OCI-LY3 (cell line): Measurements from ENCODE around the gene AMDHD2.
A peak's percentile ranks its signal among the peaks of the same experiment; 100 is the strongest.

ENCODE experiments used
- H2AFZ ChIP-seq: fragments of 200-600, 300-600 bp; shearing (Covaris generic); 2 replicates; pipeline ENCODE4 v1.6.0; 2014; ENCODE audit warnings: antibody characterized with exemption, low read depth, low read length
- H3K27ac ChIP-seq: fragments of 200-600, 300-600 bp; sonication (generic); 2 replicates; pipeline ENCODE4 v1.5.1; 2014; ENCODE audit warnings: mild to moderate bottlenecking, low read length, moderate library complexity, mixed read lengths
- H3K27me3 ChIP-seq: fragments of 200-600, 300-600 bp; sonication (generic); 2 replicates; pipeline ENCODE4 v1.6.1; 2014; ENCODE audit warnings: low read depth, low read length, mixed read lengths
- H3K36me3 ChIP-seq: fragments of 200-600, 300-600 bp; sonication (generic); replicated peaks from 2 replicates; pipeline ENCODE3; 2014; ENCODE audit warnings: low read depth, low read length, mixed read lengths
- H3K4me1 ChIP-seq: fragments of 300-600, 200-600 bp; sonication (generic); 2 replicates; pipeline ENCODE4 v1.6.1; 2014; ENCODE audit warnings: low read length, mixed read lengths
- H3K4me2 ChIP-seq: fragments of 200-600, 300-600 bp; sonication (generic); 2 replicates; pipeline ENCODE4 v1.6.1; 2014; ENCODE audit warnings: low read length, mixed read lengths
- H3K4me3 ChIP-seq: fragments of 300-600, 200-600 bp; sonication (generic); 2 replicates; pipeline ENCODE4 v1.5.1; 2014; ENCODE audit warnings: antibody characterized with exemption, mild to moderate bottlenecking, low read length, moderate library complexity
- H3K79me2 ChIP-seq: fragments of 300-600, 200-600 bp; shearing (Covaris generic); 2 replicates; pipeline ENCODE4 v1.6.1; 2014; ENCODE audit warnings: mild to moderate bottlenecking, low read length, mixed read lengths
- H3K9ac ChIP-seq: fragments of 300-600, 200-600 bp; shearing (Covaris generic); 2 replicates; pipeline ENCODE4 v1.6.0; 2014; ENCODE audit warnings: mild to moderate bottlenecking, low read length, moderate library complexity
- H3K9me3 ChIP-seq: fragments of 200-600, 300-600 bp; shearing (Covaris generic); 2 replicates; pipeline ENCODE4 v1.6.1; 2014; ENCODE audit warnings: low read length, mixed read lengths; ENCODE audit not compliant: insufficient read depth
- H4K20me1 ChIP-seq: fragments of 200-600, 300-600 bp; sonication (generic); 2 replicates; pipeline ENCODE4 v1.6.1; 2016; ENCODE audit warnings: low read length, mixed read lengths; ENCODE audit not compliant: insufficient read depth
- EZH2phosphoT487 ChIP-seq: fragments of 200-600 bp; shearing (Covaris generic); IDR thresholded peaks from 2 replicates; pipeline ENCODE4 v1.6.1; 2018; ENCODE audit warnings: antibody characterized with exemption, mixed run types, low read depth
- TF ChIP-seq, protein P1 (sequence below): fragments of 200-600, 300-600 bp; sonication (generic); IDR thresholded peaks from 2 replicates; pipeline ENCODE4 v1.5.1; 2014; ENCODE audit warnings: antibody characterized with exemption, low read length, low read depth

The AMDHD2 gene

GRCh38 chr16:2507052-2507659, 13.0 kb upstream of the AMDHD2 start:
- no peaks in the 10 kb centered on the region for H3K9me3 ChIP-seq
- no peaks in the 10 kb centered on the region for H3K27me3 ChIP-seq
- peak overlapping the region; percentile 95 for H3K4me2 ChIP-seq
- no peaks in the 10 kb centered on the region for H3K36me3 ChIP-seq
- peak overlapping the region; percentile 94 for H3K27ac ChIP-seq
- H3K4me1 ChIP-seq: peaks cover 62% of the 10 kb centered on the region
- no peaks in the 10 kb centered on the region for H3K79me2 ChIP-seq
- H2AFZ ChIP-seq: 0 out of 2 replicates have a peak overlapping the region, but pooled peaks have one; percentile 12
- peak overlapping the region; percentile 90 for H3K9ac ChIP-seq
- H4K20me1 ChIP-seq: no peaks in the 10 kb centered on the region
- H3K4me3 ChIP-seq: peak overlapping the region; percentile 47
- TF ChIP-seq, protein P1, sequence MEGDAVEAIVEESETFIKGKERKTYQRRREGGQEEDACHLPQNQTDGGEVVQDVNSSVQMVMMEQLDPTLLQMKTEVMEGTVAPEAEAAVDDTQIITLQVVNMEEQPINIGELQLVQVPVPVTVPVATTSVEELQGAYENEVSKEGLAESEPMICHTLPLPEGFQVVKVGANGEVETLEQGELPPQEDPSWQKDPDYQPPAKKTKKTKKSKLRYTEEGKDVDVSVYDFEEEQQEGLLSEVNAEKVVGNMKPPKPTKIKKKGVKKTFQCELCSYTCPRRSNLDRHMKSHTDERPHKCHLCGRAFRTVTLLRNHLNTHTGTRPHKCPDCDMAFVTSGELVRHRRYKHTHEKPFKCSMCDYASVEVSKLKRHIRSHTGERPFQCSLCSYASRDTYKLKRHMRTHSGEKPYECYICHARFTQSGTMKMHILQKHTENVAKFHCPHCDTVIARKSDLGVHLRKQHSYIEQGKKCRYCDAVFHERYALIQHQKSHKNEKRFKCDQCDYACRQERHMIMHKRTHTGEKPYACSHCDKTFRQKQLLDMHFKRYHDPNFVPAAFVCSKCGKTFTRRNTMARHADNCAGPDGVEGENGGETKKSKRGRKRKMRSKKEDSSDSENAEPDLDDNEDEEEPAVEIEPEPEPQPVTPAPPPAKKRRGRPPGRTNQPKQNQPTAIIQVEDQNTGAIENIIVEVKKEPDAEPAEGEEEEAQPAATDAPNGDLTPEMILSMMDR: no peak; the same call in 1 of the 2 replicates
- no peak for TF ChIP-seq EZH2phosphoT487

- no peaks in the 10 kb centered on the region for H4K20me1 ChIP-seq
- H3K4me2 ChIP-seq: peak overlapping the region; percentile 95
- H3K27ac ChIP-seq: peak overlapping the region; percentile 94
- no peaks in the 10 kb centered on the region for H3K9me3 ChIP-seq
- no peaks in the 10 kb centered on the region for H3K27me3 ChIP-seq
- peak overlapping the region; percentile 90 for H3K9ac ChIP-seq
- H3K79me2 ChIP-seq: no peaks in the 10 kb centered on the region
- H3K4me3 ChIP-seq: peak overlapping the region; percentile 47
- H3K36me3 ChIP-seq: no peaks in the 10 kb centered on the region
- peaks cover 64% of the 10 kb centered on the region for H3K4me1 ChIP-seq
- no peak for TF ChIP-seq EZH2phosphoT487
- TF ChIP-seq, protein P1: no peak
- 0 out of 2 replicates have a peak overlapping the region, but pooled peaks have one; percentile 12 for H2AFZ ChIP-seq
Observed at GRCh38 chr16:2507665-2508064, 12.5 kb upstream of the AMDHD2 start.

DNA sequence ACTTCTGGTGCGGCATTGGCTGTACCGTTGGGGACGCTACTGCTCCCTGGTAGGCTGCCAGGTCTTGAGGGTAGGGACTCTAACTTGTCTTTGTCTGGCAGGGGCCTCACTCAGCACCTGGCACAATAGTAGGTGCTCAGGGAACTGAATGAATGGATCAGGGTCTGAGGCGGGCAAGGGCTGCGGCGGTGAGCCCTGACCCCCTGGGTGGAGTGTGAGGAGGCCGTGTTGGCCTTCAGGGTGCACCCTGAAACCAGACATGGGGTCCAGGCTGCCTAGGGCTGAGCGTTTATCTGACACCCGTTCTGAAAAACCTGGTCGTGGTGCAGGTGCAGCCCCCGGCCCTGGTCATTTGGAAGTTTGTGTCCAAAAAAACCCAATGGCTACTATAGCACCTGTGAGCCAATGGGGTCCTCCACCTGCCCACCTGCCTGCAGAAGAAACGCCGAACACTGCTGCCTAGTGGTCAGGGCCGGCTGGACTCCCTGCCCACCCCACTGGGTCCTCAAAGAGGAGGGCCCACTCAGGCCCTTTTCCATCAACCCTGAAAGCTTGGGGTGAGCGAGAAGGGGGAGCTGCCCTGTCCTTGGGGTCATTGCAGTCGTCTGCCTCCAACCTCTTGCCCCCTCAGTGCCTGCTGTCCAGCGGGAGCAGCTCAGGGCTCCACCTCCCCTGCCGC, 11.3 kb upstream of the AMDHD2 start:
- Histone ChIP-seq H3K4me3 (peak overlapping the region; percentile 47; the same call in 1 of the 2 replicates), H3K9ac (peak overlapping the region; percentile 90; the same call in 1 of the 2 replicates), H3K79me2 (peaks cover 3% of the 10 kb centered on the region), H3K9me3 (no peaks in the 10 kb centered on the region), H3K4me1 (peaks cover 71% of the 10 kb centered on the region), H3K27me3 (no peaks in the 10 kb centered on the region), H4K20me1 (no peaks in the 10 kb centered on the region), H3K4me2 (peak overlapping the region; percentile 95), H3K27ac (peak overlapping the region; percentile 94), H2AFZ (no peak overlapping the region), H3K36me3 (no peaks in the 10 kb centered on the region)
- TF ChIP-seq EZH2phosphoT487: no peak
- TF ChIP-seq, protein P1: no peak

DNA sequence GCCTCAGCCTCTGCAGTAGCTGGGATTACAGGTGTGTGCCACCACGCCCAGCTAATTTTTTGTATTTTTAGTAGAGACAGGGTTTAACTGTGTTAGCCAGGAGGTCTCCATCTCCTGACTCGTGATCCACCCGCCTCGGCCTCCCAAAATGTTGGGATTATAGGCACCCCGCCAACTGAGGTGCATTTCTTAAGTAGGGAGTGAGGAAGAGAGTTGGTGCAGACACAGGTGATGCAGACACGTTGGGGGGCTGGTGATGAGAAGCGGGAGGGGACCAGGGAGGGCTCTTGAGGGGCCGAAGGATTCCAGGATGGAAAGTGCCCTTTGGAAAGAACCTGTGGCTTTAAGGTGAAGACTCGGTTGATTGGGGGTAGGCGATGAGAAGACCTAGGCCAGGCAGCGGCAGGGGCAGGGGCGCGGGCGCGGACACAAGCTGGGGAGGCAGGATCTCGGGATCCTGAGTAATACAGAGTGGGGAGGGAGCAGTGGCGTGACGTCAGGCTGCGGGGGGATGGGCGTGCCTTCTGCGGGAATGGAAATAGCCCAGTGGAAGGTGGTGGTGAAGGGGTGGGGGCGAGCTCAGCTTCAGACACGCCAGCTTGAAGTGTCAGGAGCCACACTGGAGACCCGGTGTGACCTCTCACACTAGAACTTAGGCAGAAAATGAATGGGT, 8.9 kb upstream of the AMDHD2 start:
- Histone ChIP-seq H2AFZ (no peak overlapping the region), H3K27me3 (no peaks in the 10 kb centered on the region), H3K36me3 (peaks cover under 1% of the 10 kb centered on the region), H3K4me1 (peaks cover 78% of the 10 kb centered on the region), H3K79me2 (peaks cover 27% of the 10 kb centered on the region), H3K27ac (no peak overlapping the region), H3K4me3 (no peak overlapping the region), H3K9me3 (no peaks in the 10 kb centered on the region), H4K20me1 (peaks cover 19% of the 10 kb centered on the region), H3K4me2 (peak overlapping the region; percentile 95), H3K9ac (0 out of 2 replicates have a peak overlapping the region, but pooled peaks have one; percentile 90)
- TF ChIP-seq EZH2phosphoT487: no peak
- TF ChIP-seq, protein P1: no peak
